ENCODE measurements around the gene SMAD6.
A peak's percentile ranks its signal among the peaks of the same experiment; 100 is the strongest.

SMAD6 gene

DNA sequence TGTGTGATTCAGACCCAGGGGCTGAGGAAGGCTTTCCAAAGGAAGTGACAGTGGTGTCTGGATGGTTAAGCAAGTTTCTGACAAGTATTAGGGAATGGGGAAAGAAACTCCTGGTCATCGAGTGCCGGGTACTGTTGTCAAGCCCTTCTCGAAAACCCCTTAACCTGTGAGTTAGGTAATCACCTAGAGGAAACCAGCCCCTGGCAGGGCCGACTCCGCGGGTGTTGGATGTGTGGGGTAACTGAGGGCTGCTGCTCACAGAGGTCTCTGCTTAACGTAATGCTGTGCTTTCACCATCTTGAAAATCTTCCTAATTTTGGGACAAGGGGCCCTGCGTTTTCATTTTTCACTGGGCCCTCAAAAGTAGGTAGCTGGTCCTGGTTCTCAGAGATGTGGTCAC is 67.0 kb downstream of the SMAD6 start:
- H3K4me3 Mint-ChIP-seq = no peak overlapping the region
- no peak for TF ChIP-seq CTCF (IDR thresholded peaks at IDR 0.05)
- peaks cover 4% of the 10 kb centered on the region for H3K36me3 Mint-ChIP-seq (ENCODE audit: low read depth)
- H3K27me3 Mint-ChIP-seq (ENCODE audit: low read depth, poor library complexity) = no peaks in the 10 kb centered on the region
- H3K27ac Mint-ChIP-seq = peak overlapping the region; percentile 25
- H3K4me1 Mint-ChIP-seq = peaks cover 76% of the 10 kb centered on the region
- DNase-seq = no peak
- no peaks in the 10 kb centered on the region for H3K9me3 Mint-ChIP-seq

DNA sequence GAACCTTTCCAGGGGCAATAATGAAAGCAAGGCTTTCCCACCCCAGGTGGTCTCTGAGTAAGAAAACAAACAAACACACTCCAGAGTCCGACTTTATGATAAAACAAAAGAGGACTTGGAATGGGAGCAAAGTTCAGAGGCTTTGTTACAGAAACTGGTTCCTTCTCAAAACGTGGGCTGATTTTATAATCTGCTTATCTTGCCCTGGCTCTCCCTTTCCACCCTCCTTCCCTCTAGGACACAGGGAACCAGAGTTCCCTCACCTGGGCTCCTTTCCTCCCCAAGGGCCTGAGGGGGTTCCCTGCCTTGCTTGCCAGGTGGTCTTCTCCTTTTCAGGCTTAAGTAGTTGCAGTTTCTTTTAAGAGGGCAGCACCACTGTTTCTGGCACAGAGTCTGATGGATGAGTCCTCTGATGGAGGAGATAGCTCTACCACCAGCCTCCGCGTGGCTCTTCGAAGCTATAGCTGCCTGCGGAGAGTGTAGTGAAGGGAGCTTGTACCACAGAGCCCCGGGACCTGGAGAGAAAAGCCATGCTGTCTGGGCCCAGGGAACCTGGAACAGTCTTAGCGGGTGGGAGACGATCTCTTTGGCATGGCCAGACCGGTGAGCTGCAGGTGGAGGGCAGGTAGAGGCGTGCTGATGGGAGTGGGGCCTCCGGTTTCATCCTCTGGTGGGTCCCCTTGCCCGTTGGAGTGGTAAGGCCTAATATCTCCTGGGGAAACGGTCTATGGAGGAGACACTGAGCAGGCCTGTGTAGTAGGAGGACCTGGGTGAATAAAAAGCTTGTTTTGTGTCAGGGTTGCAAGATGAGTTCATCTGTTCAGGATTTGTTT is 68.7 kb downstream of the SMAD6 start:
- H3K4me1 Mint-ChIP-seq = peaks cover 77% of the 10 kb centered on the region
- no peaks in the 10 kb centered on the region for H3K9me3 Mint-ChIP-seq
- H3K27ac Mint-ChIP-seq = peak overlapping the region; percentile 88
- no peak for DNase-seq
- peaks cover 4% of the 10 kb centered on the region for H3K36me3 Mint-ChIP-seq (ENCODE audit: low read depth)
- H3K4me3 Mint-ChIP-seq = peak overlapping the region; percentile 3
- H3K27me3 Mint-ChIP-seq (ENCODE audit: low read depth, poor library complexity) = no peaks in the 10 kb centered on the region
- no peak for TF ChIP-seq CTCF (IDR thresholded peaks at IDR 0.05)

GRCh38 chr15:66771351-66771650 is 69.3 kb downstream of the SMAD6 start:
- Mint-ChIP-seq H3K27me3 (ENCODE audit: low read depth, poor library complexity) (no peaks in the 10 kb centered on the region), H3K4me3 (no peak overlapping the region), H3K27ac (peak overlapping the region; percentile 88), H3K4me1 (peaks cover 77% of the 10 kb centered on the region), H3K9me3 (no peaks in the 10 kb centered on the region), H3K36me3 (ENCODE audit: low read depth) (peaks cover 4% of the 10 kb centered on the region)
- no peak for DNase-seq
- no peak for TF ChIP-seq CTCF (IDR thresholded peaks at IDR 0.05)

DNA sequence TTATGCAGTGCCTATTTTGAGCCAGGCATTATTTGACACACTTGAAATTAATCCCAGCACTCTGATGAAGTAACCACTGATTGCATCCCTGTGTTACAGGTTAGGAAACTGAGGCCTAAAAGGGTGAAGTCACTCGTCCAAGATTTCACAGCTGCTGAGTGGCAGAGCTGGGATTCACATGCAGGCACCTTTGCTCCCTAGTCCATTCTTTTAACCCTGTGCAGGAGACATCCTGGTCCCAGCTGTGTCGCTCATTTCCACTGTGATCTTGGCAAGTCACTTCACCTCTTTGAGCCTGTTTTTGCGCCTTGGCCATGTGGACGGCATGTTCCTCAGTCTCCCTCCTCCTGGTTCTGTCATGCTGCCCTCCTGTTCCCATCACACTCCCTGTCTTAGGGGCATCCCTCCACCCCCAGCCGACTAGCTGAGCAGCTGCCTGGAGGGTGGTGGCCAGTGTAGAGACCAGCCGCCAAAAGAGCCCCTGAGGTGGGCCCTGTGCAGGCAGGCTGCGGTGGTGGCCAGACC is 70.6 kb downstream of the SMAD6 start:
- H3K9me3 Mint-ChIP-seq = no peaks in the 10 kb centered on the region
- no peak for DNase-seq
- peaks cover 84% of the 10 kb centered on the region for H3K4me1 Mint-ChIP-seq
- H3K4me3 Mint-ChIP-seq = no peak overlapping the region
- H3K27ac Mint-ChIP-seq = peak overlapping the region; percentile 98
- H3K36me3 Mint-ChIP-seq (ENCODE audit: low read depth) = peaks cover 4% of the 10 kb centered on the region
- no peaks in the 10 kb centered on the region for H3K27me3 Mint-ChIP-seq (ENCODE audit: low read depth, poor library complexity)
- no peak for TF ChIP-seq CTCF (IDR thresholded peaks at IDR 0.05)

DNA sequence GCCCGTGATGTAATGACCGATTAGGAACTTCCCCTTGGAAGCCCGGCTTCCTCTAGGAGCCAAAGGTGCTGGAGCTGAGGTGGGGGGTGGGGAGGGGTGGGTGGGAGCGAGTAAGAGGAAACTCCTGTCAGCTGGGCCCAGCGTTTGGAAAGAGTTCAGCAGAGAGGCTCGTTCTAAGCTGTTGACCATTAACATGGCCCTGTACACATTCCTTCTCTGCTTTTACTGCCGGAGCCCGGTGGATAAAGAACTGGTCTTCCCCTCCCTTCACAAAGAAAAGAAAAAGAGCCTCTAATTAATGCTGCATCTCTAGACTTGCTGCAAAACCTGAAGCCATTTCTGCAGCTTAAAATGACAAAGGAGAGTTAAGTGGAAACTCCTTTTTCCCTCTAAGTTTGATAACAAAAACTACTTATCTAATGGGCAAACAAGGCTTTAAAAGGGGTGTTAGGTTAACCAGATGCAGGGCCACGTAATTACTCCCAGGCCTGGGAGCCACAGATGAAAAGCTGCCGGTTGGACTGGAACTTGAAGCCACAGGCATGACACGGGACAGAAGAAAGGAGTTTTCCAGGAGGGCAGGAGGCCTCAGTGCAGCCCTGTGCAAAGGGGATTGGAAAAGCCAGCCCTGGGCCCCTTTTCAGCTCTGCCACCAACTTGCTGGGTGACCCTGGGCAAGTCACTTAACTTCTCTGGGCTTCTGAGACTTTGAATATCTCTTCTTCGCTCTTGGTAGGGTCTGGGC is 71.3 kb downstream of the SMAD6 start:
- H3K9me3 Mint-ChIP-seq = no peaks in the 10 kb centered on the region
- peak overlapping the region; percentile 98 for H3K27ac Mint-ChIP-seq
- peaks cover 89% of the 10 kb centered on the region for H3K4me1 Mint-ChIP-seq
- H3K4me3 Mint-ChIP-seq = peak overlapping the region; percentile 31
- no peaks in the 10 kb centered on the region for H3K27me3 Mint-ChIP-seq (ENCODE audit: low read depth, poor library complexity)
- no peak for TF ChIP-seq CTCF (IDR thresholded peaks at IDR 0.05)
- DNase-seq = peak; percentile 44
- H3K36me3 Mint-ChIP-seq (ENCODE audit: low read depth) = peaks cover 4% of the 10 kb centered on the region
